Measurements from ENCODE around the gene PFDN4. TPM values are rescaled to one million over a fixed set of nuclear protein-coding genes. Genes with fewer than 3 reads are reported as not detected.

The PFDN4 gene, protein sequence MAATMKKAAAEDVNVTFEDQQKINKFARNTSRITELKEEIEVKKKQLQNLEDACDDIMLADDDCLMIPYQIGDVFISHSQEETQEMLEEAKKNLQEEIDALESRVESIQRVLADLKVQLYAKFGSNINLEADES
- 10 to 100 TPM; 24.0 to 38.3 (median 31.5) TPM for total RNA-seq

DNA sequence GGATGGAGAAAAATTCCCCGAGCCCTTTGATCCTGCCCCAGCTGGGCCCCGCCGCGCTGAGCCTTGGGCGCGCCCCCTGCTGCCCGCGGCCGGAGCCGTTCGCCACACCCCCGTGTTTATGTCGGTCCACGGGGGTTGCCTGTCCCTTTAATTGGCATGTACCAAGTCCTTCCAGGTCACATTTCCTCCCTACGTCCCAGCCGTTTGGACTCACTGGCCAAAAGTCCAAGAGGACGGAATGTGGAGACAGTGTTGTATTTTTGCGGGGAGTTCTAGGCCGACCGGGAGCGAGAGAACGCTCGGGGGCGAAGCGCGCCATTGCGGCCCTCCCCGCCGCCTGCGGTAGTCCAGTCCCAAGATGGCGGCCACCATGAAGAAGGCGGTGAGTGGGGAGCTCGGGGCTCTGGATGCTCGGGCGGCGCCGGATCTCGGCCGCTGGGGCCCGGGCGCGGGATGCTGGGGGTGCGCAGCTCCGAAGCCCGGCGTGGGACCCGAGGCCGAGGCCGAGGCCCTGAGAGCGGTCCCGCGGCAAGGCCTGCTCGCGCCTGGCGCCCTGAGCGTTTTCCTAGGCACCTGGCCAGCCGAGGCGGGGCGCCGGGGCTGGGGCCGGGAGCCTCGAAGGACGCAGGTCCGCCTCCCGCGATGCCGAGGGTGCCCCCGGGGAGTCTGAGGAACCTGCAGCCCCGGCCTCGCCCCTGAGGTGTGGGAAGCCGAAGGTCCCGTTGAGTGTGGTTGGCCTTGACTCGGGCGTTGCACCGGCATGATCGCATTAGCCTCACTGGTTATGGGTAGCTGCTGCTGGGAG is at the start of gene PFDN4:
PFDN4 (plus strand) TSS at position 345 of the 805 bp plus-strand sequence; CDS start at position 359, 14 bp downstream.
- Histone ChIP-seq H3K36me3 (no peaks in the 10 kb centered on the region), H3K27ac (peak within 1 kb of the TSS; percentile 92 to 100 (median 97)), H3K4me1 (peaks cover 8 to 13% of the 10 kb centered on the region in 2 donors), H3K4me3 (replicated peaks in 1 of 3) (peak within 1 kb of the TSS; percentile 87 to 88 (median 88)), H3K27me3 (no peaks in the 10 kb centered on the region), H3K9me3 (no peaks in the 10 kb centered on the region)
- 1 to 2% methylated on average over 28 to 37 of the region's 76 CpGs for WGBS, 2 donors
- intact Hi-C loops (cut with DNase I): no loop called here
- TF ChIP-seq, protein P1, sequence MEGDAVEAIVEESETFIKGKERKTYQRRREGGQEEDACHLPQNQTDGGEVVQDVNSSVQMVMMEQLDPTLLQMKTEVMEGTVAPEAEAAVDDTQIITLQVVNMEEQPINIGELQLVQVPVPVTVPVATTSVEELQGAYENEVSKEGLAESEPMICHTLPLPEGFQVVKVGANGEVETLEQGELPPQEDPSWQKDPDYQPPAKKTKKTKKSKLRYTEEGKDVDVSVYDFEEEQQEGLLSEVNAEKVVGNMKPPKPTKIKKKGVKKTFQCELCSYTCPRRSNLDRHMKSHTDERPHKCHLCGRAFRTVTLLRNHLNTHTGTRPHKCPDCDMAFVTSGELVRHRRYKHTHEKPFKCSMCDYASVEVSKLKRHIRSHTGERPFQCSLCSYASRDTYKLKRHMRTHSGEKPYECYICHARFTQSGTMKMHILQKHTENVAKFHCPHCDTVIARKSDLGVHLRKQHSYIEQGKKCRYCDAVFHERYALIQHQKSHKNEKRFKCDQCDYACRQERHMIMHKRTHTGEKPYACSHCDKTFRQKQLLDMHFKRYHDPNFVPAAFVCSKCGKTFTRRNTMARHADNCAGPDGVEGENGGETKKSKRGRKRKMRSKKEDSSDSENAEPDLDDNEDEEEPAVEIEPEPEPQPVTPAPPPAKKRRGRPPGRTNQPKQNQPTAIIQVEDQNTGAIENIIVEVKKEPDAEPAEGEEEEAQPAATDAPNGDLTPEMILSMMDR (IDR thresholded peaks at IDR 0.05): peak; percentile 54 to 84 (median 63)
- TF ChIP-seq POLR2A (IDR thresholded peaks at IDR 0.05): peak in 1 of 2 donors; percentile 58
- peak; percentile 70 to 77 for DNase-seq

DNA sequence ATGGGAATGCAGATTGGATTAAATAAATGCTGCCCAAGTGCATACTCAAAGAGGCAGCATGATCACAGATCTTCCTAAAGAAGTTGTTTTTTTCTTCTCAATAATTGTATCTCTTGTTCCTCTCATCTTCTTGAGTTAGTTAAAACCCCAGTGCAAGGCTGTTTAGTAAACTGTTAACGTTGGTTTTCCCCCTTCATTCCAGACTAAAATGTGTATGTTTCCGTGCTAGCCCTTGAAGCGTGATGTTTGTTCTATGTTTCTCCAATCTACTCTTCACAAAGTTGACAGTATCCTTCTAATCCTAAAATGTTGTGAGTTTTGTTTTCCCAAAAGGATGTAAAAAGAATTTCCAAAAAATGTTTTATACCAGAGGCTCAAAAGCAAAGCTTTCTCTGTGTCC is 49.7 kb upstream of the PFDN4 start:
- no peak for DNase-seq
- Histone ChIP-seq H3K4me1 (no peaks in the 10 kb centered on the region), H3K4me3 (replicated peaks in 1 of 3) (no peak overlapping the region), H3K27ac (no peak overlapping the region), H3K36me3 (no peaks in the 10 kb centered on the region), H3K27me3 (no peaks in the 10 kb centered on the region), H3K9me3 (no peaks in the 10 kb centered on the region)
- intact Hi-C loops (cut with DNase I): no loop called here
- whole genome bisulfite sequencing, 2 donors: 60 to 71% methylated on average over 3 of the region's 3 CpGs
- TF ChIP-seq, protein P1 (IDR thresholded peaks at IDR 0.05): no peak
- TF ChIP-seq POLR2A (IDR thresholded peaks at IDR 0.05): no peak

DNA sequence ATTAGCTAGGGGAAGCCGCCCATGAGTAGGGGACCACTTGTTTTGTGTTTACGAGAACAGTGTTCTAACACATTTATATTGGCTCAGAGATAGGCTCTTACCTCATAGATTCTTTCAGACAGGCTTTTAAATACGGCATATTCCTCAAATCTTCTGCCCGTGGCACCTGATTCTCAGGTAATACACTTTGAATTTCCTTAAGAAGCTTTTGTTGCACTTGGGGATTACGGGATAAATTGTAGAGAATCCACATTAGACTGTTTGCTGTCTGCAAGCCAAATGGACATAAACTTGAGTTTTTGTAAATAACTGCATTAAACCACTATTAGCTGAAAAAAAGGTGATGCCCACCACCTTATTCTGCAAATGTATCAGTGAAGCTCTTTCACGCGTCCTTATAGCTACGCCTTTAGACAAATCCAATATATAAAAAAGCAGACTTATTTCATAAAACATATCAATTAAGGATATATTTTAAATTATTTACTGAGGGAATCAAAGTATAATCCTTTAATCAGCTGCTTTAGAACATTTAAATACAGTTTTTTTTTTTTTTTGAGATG is 49.0 kb upstream of the PFDN4 start:
- H3K4me3 ChIP-seq (replicated peaks in 1 of 3): no peak overlapping the region
- no peak overlapping the region for H3K27ac ChIP-seq
- H3K27me3 ChIP-seq: no peaks in the 10 kb centered on the region
- no peaks in the 10 kb centered on the region for H3K9me3 ChIP-seq
- 92 to 93% methylated on average over 8 of the region's 8 CpGs for WGBS, 2 donors
- intact Hi-C loops (cut with DNase I): no loop called here
- no peak for DNase-seq
- H3K36me3 ChIP-seq: no peaks in the 10 kb centered on the region
- TF ChIP-seq, protein P1 (IDR thresholded peaks at IDR 0.05): no peak
- TF ChIP-seq POLR2A (IDR thresholded peaks at IDR 0.05): no peak
- H3K4me1 ChIP-seq: no peaks in the 10 kb centered on the region

- DNase-seq: no peak
- intact Hi-C loops (cut with DNase I): no loop called here
- no peak for TF ChIP-seq POLR2A (IDR thresholded peaks at IDR 0.05)
- TF ChIP-seq, protein P1 (IDR thresholded peaks at IDR 0.05): no peak
- Histone ChIP-seq H3K4me3 (replicated peaks in 1 of 3) (no peak overlapping the region), H3K4me1 (no peaks in the 10 kb centered on the region), H3K36me3 (no peaks in the 10 kb centered on the region), H3K27ac (no peak overlapping the region), H3K9me3 (no peaks in the 10 kb centered on the region), H3K27me3 (no peaks in the 10 kb centered on the region)
- 81 to 86% methylated on average over 7 of the region's 7 CpGs for WGBS, 2 donors
These were observed 47.6 kb upstream of the PFDN4 start for GRCh38 chr20:54160065-54161007.

Measured in thyroid gland (tissue), 4 donors.